ENCODE measurements around the gene HMOX1.

HMOX1 gene

DNA sequence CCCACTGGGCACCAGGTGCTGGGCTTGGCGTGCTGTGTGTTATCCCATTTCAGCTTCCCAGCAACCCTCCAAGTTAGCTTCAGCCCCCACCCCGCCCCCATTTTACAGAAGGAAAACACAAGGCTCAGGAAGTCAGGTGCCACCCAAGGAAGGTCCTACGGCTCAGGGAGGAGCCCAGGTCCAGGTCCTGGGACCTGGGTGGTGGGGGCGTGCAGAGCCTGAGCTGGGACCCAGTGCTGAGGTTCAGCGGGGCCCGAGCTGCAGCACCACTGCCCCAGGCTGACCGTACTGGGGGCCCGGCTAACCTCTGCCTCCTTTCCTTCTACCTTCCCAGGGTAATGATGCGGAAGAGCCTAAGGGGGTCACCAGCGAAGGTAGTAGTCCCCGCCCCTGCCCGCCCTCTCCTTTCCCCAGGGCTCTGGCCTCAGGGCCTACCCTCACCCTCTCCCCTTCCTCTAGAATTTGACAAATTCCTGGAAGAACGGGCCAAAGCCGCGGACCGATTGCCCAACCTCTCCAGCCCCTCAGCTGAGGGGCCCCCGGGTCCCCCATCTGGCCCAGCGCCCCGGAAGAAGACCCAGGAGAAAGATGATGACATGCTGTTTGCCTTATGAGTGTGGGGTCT is 34.2 kb upstream of the HMOX1 start:
- DNase-seq (ENCODE audit: low read depth), result no peak
- H3K4me3 ChIP-seq (ENCODE audit: low read length), result no peak overlapping the region
- TF ChIP-seq CTCF (IDR thresholded peaks at IDR 0.05; ENCODE audit: insufficient read depth, low read depth, low read length, missing control alignments), result no peak

DNA sequence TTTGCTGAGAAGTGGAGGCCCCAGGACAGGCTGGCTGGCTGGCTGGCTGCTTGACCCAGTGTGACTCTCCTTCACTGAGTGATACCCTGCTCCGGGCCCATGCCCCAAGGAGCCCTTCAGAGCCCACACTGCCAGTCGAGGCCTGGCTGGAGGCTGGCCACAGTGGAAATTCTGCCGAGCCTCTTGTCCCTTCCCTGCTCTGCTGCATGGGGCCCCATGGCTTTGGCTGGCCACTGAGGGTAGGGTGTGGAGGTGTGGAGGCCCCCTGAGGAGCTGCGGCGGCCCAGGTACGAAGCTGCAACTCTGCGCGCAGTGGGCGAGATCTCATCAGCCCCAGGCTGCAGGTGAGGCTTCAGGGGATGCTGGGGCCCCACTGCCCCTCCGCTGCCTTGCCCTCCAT is 33.4 kb upstream of the HMOX1 start:
- no peak for TF ChIP-seq CTCF (IDR thresholded peaks at IDR 0.05; ENCODE audit: insufficient read depth, low read depth, low read length, missing control alignments)
- no peak overlapping the region for H3K4me3 ChIP-seq (ENCODE audit: low read length)
- DNase-seq (ENCODE audit: low read depth), result no peak

GRCh38 chr22:35348026-35348590 is 32.8 kb upstream of the HMOX1 start:
- no peak for DNase-seq (ENCODE audit: low read depth)
- H3K4me3 ChIP-seq (ENCODE audit: low read length), result no peak overlapping the region
- TF ChIP-seq CTCF (IDR thresholded peaks at IDR 0.05; ENCODE audit: insufficient read depth, low read depth, low read length, missing control alignments), result no peak

DNA sequence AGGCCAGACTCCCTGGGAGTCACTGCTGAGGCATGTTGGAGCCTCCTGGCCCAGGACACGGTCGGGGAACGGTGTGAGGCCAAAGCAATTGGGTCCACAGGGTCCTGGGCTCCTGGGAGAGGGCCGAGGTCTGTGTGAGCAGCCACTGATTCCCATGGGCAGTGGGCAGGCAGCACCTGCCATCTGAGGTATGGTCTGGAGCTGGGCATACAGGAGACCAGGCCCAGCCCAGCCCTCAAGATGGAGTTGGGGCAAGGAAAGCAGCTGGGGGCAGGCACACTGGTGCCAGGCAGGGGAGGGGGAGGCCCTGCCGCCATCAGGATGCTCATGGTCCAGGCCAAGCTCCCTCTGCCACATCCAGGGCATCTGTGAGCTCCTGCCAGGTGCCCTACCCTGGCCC is 32.2 kb upstream of the HMOX1 start:
- DNase-seq (ENCODE audit: low read depth), result no peak
- no peak overlapping the region for H3K4me3 ChIP-seq (ENCODE audit: low read length)

GRCh38 chr22:35349368-35349703 is 31.6 kb upstream of the HMOX1 start:
- TF ChIP-seq CTCF (IDR thresholded peaks at IDR 0.05; ENCODE audit: insufficient read depth, low read depth, low read length, missing control alignments), result no peak
- H3K4me3 ChIP-seq (ENCODE audit: low read length), result no peak overlapping the region
- DNase-seq (ENCODE audit: low read depth), result no peak

More for the DNA sequence above, 32.2 kb upstream of the HMOX1 start:
- TF ChIP-seq CTCF (IDR thresholded peaks at IDR 0.05; ENCODE audit: insufficient read depth, low read depth, low read length, missing control alignments), result no peak

DNA sequence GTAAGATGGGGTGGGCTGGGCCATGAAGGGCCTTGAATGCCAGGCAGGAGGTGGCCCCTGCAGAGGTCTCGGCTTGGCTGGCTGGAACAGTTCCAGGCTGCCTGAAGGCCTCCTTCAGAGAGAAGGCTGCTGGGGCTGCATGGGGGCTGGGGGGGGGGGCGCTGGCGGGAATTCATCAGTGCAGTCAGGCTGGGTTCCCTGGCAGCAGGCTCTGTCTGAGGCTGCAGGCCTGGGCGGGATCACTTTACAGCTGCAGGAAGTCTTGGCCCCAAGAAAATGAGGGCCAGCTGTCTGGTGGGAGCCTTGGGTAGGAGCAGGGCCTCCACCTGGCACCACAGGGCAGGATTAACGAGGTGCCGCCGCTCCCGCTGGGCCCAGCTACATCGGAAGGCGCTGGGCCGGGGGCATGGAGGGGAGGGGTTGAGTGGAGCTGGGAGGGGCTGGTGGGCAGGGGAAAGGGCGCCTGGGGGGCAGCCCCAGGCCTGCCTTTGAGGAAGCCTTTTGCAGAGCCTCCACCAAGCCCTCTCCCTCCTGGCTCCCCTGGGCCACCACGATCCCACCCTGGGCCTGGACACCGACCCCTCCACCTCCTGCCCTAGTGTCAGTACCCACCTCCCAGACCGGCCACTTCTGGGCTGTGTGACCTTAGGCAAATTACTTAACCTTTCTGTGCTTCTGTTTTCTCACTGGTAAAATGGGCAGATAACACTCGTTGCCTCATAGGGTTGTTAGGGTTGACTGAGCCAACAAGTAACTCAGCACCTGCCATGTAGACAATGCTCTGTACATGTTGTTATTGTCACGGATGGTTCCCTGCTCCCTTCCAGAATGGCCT is 31.0 kb upstream of the HMOX1 start:
- H3K4me3 ChIP-seq (ENCODE audit: low read length), result no peak overlapping the region
- TF ChIP-seq CTCF (IDR thresholded peaks at IDR 0.05; ENCODE audit: insufficient read depth, low read depth, low read length, missing control alignments), result no peak
- no peak for DNase-seq (ENCODE audit: low read depth)
